Measurements from ENCODE around the gene C12orf42. TPM values are rescaled to one million over a fixed set of nuclear protein-coding genes. Genes with fewer than 3 reads are reported as not detected.

C12orf42 gene
- total RNA-seq, 2 donors from 2014 or later: not detected

DNA sequence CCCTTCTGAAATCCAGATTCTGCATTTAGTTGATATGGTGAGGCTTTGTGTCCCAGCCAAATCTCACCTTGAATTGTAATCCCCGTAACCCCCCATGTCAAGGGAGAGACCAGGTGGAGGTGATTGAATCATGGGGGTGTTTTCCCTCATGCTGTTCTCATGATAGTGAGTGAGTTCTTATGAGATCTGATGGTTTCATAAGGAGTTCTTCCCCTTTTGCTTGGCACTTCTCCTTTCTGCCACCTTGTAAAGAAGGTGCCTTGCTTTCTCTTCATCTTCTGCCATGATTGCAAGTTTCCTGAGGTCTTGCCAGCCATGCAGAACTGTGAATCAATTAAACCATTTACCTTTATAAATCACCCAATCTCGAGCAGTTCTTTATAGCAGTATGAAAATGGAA lies 23.1 kb upstream of the C12orf42 start:
- no peak overlapping the region for H3K27ac ChIP-seq
- TF ChIP-seq, protein P1, sequence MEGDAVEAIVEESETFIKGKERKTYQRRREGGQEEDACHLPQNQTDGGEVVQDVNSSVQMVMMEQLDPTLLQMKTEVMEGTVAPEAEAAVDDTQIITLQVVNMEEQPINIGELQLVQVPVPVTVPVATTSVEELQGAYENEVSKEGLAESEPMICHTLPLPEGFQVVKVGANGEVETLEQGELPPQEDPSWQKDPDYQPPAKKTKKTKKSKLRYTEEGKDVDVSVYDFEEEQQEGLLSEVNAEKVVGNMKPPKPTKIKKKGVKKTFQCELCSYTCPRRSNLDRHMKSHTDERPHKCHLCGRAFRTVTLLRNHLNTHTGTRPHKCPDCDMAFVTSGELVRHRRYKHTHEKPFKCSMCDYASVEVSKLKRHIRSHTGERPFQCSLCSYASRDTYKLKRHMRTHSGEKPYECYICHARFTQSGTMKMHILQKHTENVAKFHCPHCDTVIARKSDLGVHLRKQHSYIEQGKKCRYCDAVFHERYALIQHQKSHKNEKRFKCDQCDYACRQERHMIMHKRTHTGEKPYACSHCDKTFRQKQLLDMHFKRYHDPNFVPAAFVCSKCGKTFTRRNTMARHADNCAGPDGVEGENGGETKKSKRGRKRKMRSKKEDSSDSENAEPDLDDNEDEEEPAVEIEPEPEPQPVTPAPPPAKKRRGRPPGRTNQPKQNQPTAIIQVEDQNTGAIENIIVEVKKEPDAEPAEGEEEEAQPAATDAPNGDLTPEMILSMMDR (IDR thresholded peaks at IDR 0.05): no peak
- no peak for ATAC-seq (ENCODE audit: insufficient number of reproducible peaks, low FRiP score, low read depth)
- no peak for DNase-seq (ENCODE audit: low spot score)
- H3K4me1 ChIP-seq (ENCODE audit: control insufficient read depth in 1 of 2, low read depth in 2 of 2): no peaks in the 10 kb centered on the region
- no peak overlapping the region for H3K4me3 ChIP-seq
- no peaks in the 10 kb centered on the region for H3K9me3 ChIP-seq
- H3K27me3 ChIP-seq (replicated peaks; ENCODE audit: insufficient read depth): no peaks in the 10 kb centered on the region
- no peaks in the 10 kb centered on the region for H3K36me3 ChIP-seq

DNA sequence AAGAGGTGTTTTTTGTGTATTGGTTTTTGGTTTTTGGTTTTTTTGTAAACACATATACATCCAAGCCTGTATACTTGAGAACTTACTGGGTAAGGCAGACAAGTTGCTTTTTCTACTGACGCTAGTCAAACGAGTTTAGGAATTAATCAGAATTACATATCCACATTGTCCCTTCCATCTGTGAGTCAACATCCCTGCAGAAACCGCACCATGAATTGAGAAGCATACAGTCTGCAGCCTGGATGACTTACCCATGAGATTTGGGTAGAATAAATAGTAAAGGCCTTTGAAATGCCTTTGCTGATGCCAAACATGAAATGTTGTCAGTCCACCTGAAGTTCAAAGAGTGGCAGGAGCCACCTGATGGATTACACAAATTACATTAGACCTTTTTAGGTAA lies 21.4 kb upstream of the C12orf42 start:
- TF ChIP-seq, protein P1 (IDR thresholded peaks at IDR 0.05): no peak
- H3K27ac ChIP-seq: no peak overlapping the region
- ATAC-seq (ENCODE audit: insufficient number of reproducible peaks, low FRiP score, low read depth): no peak
- no peaks in the 10 kb centered on the region for H3K27me3 ChIP-seq (replicated peaks; ENCODE audit: insufficient read depth)
- DNase-seq (ENCODE audit: low spot score): no peak
- H3K4me3 ChIP-seq: no peak overlapping the region
- H3K36me3 ChIP-seq: no peaks in the 10 kb centered on the region
- H3K4me1 ChIP-seq (ENCODE audit: control insufficient read depth in 1 of 2, low read depth in 2 of 2): no peaks in the 10 kb centered on the region
- no peaks in the 10 kb centered on the region for H3K9me3 ChIP-seq

DNA sequence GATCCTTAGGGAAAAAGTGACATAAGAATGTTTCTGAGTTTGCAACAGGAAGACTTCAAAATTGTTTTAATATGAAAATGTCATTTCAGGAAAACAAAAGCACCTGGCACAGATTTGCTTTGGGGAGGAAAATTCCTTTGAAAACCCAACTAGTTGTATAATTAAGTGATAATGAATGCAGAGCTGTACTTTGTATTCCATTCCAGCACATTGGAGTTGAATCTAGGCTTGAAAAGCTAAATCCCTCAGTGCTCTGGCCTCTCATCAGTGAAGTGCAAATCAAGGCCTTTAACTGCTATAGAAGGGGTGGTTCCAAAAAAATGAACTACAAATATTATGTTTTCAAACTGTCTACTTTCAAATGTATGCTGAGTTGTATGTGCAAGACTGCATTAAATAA lies 19.6 kb upstream of the C12orf42 start:
- DNase-seq (ENCODE audit: low spot score) (no peak), ATAC-seq (ENCODE audit: insufficient number of reproducible peaks, low FRiP score, low read depth) (no peak)
- no peaks in the 10 kb centered on the region for H3K36me3 ChIP-seq
- H3K27ac ChIP-seq: no peak overlapping the region
- no peaks in the 10 kb centered on the region for H3K9me3 ChIP-seq
- no peak overlapping the region for H3K4me3 ChIP-seq
- no peaks in the 10 kb centered on the region for H3K27me3 ChIP-seq (replicated peaks; ENCODE audit: insufficient read depth)
- TF ChIP-seq, protein P1 (IDR thresholded peaks at IDR 0.05): no peak
- no peaks in the 10 kb centered on the region for H3K4me1 ChIP-seq (ENCODE audit: control insufficient read depth in 1 of 2, low read depth in 2 of 2)

DNA sequence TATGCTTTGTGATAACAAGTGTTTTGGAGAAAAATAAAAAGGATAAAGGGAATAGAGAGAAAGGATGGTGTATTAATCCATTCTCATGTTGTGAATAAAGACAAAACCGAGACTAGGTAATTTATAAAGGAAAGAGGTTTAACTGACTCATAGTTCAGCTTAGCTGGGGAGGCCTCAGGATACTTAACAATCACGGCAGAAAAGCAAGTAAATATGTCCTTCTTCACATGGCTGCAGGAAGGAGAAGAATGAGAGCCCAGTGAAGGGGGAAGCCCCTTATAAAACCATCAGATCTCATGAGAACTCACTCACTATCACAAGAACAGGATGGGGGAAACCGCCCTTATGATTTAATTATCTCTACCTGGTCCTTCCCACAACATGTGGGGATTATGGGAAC lies 18.1 kb upstream of the C12orf42 start:
- no peaks in the 10 kb centered on the region for H3K36me3 ChIP-seq
- TF ChIP-seq, protein P1 (IDR thresholded peaks at IDR 0.05): no peak
- ATAC-seq (ENCODE audit: insufficient number of reproducible peaks, low FRiP score, low read depth) (no peak), DNase-seq (ENCODE audit: low spot score) (no peak)
- H3K27me3 ChIP-seq (replicated peaks; ENCODE audit: insufficient read depth): no peaks in the 10 kb centered on the region
- H3K9me3 ChIP-seq: no peaks in the 10 kb centered on the region
- H3K4me1 ChIP-seq (ENCODE audit: control insufficient read depth in 1 of 2, low read depth in 2 of 2): no peaks in the 10 kb centered on the region
- H3K27ac ChIP-seq: no peak overlapping the region
- no peak overlapping the region for H3K4me3 ChIP-seq

DNA sequence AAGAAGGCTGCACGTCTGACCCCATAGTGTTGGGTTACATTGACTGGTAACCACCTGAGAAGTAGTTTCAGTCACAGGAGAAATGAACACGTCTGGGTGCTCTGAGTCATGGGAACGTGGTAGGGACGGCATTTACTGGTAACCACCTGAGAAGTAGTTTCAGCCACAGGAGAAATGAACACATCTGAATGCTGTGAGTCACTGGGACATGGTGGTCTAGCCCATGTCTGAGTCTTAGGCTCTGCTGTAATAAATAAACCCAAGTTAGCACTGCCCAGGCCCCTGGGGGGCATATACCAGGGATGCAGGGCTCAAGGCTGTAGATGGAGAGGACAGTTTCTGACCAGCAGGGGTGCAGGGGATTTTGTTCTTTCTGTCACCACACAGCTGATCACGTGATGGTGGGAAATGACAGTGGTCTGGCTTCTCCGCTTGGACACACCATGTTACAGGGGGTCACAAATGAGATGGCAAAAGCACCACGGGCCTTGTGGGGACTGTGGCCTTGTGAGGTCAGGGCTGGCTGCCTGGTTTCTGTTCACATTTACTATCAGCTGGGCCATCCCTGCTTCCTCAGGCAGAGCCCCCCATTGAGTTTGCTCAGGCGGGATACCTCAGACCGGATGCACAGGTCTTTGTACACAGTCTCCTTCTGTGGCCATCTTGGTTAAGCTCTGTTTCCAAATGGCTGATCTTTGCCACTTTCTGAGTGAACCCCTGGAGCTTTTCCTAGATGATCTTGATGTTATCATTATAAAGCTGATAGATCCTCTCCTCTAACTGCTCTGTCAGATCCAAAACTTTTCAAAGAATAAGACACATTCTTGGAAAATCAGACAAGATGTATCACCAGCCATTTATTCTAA lies 9.8 kb upstream of the C12orf42 start:
- Histone ChIP-seq H3K36me3 (no peaks in the 10 kb centered on the region), H3K4me3 (no peak overlapping the region), H3K27ac (no peak overlapping the region), H3K9me3 (no peaks in the 10 kb centered on the region), H3K4me1 (ENCODE audit: control insufficient read depth in 1 of 2, low read depth in 2 of 2) (no peaks in the 10 kb centered on the region), H3K27me3 (replicated peaks; ENCODE audit: insufficient read depth) (no peaks in the 10 kb centered on the region)
- ATAC-seq (ENCODE audit: insufficient number of reproducible peaks, low FRiP score, low read depth): no peak
- TF ChIP-seq, protein P1 (IDR thresholded peaks at IDR 0.05): no peak
- DNase-seq (ENCODE audit: low spot score): no peak
